A673 (cell line): Measurements from ENCODE around the gene ZIM2. TPM values are rescaled to one million over a fixed set of nuclear protein-coding genes. Genes with fewer than 3 reads are reported as not detected.

ENCODE experiments used
- BruUV-seq: library from RNA; stranded (reverse); fragments of 400-500 nt; replicated peaks from 2 replicates; lab custom pipeline; 2021; lab: Mats Ljungman, UMichigan
- CTCF ChIA-PET: fragments of 300-600 bp; sonication (Branson Sonifier 250); formaldehyde crosslinking; loops from one replicate; lab custom pipeline; 2022; ENCODE audit warnings: antibody characterized with exemption; lab: Charles Lee
- POLR2A ChIA-PET: fragments of 300-600 bp; sonication (Branson Sonifier 250); formaldehyde crosslinking; loops from one replicate; lab custom pipeline; 2022; ENCODE audit warnings: antibody characterized with exemption; ENCODE audit not compliant: low non-redundant PET; lab: Charles Lee
- DNase-seq: peaks from one replicate; pipeline ENCODE4 v3.0.0-alpha.2; 2015; ENCODE audit warnings: low spot score
- H3K27ac ChIP-seq: fragments of 200-600 bp; sonication (generic); 2 replicates; pipeline ENCODE4 v1.5.1; 2016; ENCODE audit warnings: mixed run types, low read depth, mild to moderate bottlenecking, mixed read lengths, antibody characterized with exemption, low read length; ENCODE audit not compliant: poor library complexity, severe bottlenecking
- H3K27me3 ChIP-seq: fragments of 200-600 bp; sonication (generic); replicated peaks from 2 replicates; pipeline ENCODE4 v1.6.1; 2017; ENCODE audit warnings: mixed run types, low read depth, mild to moderate bottlenecking, mixed read lengths, antibody characterized with exemption, low read length; ENCODE audit not compliant: insufficient read depth, poor library complexity
- H3K36me3 ChIP-seq: fragments of 200-600 bp; sonication (generic); 2 replicates; pipeline ENCODE4 v1.6.1; 2016; ENCODE audit warnings: mixed run types, mild to moderate bottlenecking, mixed read lengths, antibody characterized with exemption, low read length; ENCODE audit not compliant: insufficient read depth, poor library complexity, severe bottlenecking
- H3K4me1 ChIP-seq: fragments of 200-600 bp; sonication (generic); 2 replicates; pipeline ENCODE4 v1.6.1; 2017; ENCODE audit warnings: mixed run types, mild to moderate bottlenecking, mixed read lengths, antibody characterized with exemption, low read length; ENCODE audit not compliant: insufficient read depth, poor library complexity, severe bottlenecking
- H3K4me3 ChIP-seq: fragments of 200-600 bp; sonication (generic); 2 replicates; pipeline ENCODE4 v1.5.1; 2016; ENCODE audit warnings: low read depth, mixed run types, mild to moderate bottlenecking, mixed read lengths, low read length; ENCODE audit not compliant: poor library complexity, severe bottlenecking
- H3K9me3 ChIP-seq: fragments of 200-600 bp; sonication (generic); 2 replicates; pipeline ENCODE4 v1.6.1; 2016; ENCODE audit warnings: mixed run types, low read depth, mild to moderate bottlenecking, mixed read lengths, antibody characterized with exemption, low read length; ENCODE audit not compliant: poor library complexity, severe bottlenecking
- EZH2 ChIP-seq: fragments of 200-600 bp; sonication (generic); IDR thresholded peaks from 2 replicates; pipeline ENCODE4 v1.6.1; 2017; ENCODE audit warnings: borderline replicate concordance, low read depth, mild to moderate bottlenecking, mixed read lengths, antibody characterized with exemption, low read length; ENCODE audit not compliant: poor library complexity, severe bottlenecking
- intact Hi-C: fragments of 100-400 bp; cut with micrococcal nuclease; formaldehyde crosslinking; loops from one replicate; pipeline ENCODE4 v1.10.0; 2022; ENCODE audit not compliant: unreplicated experiment
- total RNA-seq: library from RNA; stranded (reverse); gene quantifications from 2 replicates; pipeline ENCODE4 v1.2.3, GENCODE V29; 2021
- TF ChIP-seq, protein P1 (sequence below): fragments of 300-800, 200-600 bp; sonication (generic); conservative IDR thresholded peaks from 2 replicates; pipeline ENCODE4 v1.5.1; 2017; ENCODE audit warnings: low read depth, mild to moderate bottlenecking, antibody characterized with exemption, low read length, moderate library complexity, mixed read lengths

ZIM2 gene
- total RNA-seq, 1 experiment from 2014 or later: 4.6 TPM

DNA sequence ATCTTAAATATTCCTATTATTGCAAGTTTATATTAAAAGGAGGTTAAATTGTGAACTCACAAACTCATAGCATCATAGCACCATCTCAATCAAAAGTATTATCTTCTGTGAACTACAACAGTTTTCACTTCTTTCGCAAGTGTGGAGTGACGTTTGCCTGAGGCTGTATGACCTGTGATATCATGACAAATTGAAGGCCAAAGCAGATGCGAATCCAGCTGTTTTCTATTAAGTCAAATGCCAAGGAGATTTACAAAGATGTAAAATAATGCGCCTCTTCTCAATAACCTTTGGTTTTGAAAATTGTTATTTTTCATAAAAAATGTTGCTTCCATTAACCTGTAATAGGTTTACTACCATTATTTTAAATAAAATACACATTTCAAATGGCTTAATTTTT lies 7.6 kb upstream of the ZIM2 start:
- Histone ChIP-seq H3K27ac (no peak overlapping the region), H3K4me3 (no peak overlapping the region), H3K9me3 (peaks cover 11% of the 10 kb centered on the region), H3K27me3 (no peaks in the 10 kb centered on the region), H3K4me1 (peaks cover 3% of the 10 kb centered on the region), H3K36me3 (no peaks in the 10 kb centered on the region)
- TF ChIP-seq, protein P1, sequence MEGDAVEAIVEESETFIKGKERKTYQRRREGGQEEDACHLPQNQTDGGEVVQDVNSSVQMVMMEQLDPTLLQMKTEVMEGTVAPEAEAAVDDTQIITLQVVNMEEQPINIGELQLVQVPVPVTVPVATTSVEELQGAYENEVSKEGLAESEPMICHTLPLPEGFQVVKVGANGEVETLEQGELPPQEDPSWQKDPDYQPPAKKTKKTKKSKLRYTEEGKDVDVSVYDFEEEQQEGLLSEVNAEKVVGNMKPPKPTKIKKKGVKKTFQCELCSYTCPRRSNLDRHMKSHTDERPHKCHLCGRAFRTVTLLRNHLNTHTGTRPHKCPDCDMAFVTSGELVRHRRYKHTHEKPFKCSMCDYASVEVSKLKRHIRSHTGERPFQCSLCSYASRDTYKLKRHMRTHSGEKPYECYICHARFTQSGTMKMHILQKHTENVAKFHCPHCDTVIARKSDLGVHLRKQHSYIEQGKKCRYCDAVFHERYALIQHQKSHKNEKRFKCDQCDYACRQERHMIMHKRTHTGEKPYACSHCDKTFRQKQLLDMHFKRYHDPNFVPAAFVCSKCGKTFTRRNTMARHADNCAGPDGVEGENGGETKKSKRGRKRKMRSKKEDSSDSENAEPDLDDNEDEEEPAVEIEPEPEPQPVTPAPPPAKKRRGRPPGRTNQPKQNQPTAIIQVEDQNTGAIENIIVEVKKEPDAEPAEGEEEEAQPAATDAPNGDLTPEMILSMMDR: no peak
- no peak for TF ChIP-seq EZH2
- BruUV-seq: no TSS peak
- CTCF ChIA-PET: no interaction called here
- POLR2A ChIA-PET: no interaction called here
- intact Hi-C loops: no loop called here
- no peak for DNase-seq

- no TSS peak for BruUV-seq
- TF ChIP-seq EZH2: no peak
- TF ChIP-seq, protein P1: no peak
- H3K27ac ChIP-seq: peak overlapping the region; percentile 95
- intact Hi-C loops: no loop called here
- no peaks in the 10 kb centered on the region for H3K9me3 ChIP-seq
- no peaks in the 10 kb centered on the region for H3K4me1 ChIP-seq
- POLR2A ChIA-PET: no interaction called here
- CTCF ChIA-PET: no interaction called here
- H3K4me3 ChIP-seq: peak overlapping the region; percentile 77
- H3K36me3 ChIP-seq: no peaks in the 10 kb centered on the region
- peak; percentile 26 for DNase-seq
- H3K27me3 ChIP-seq: no peaks in the 10 kb centered on the region
These were observed 1.9 kb upstream of the ZIM2 start for GRCh38 chr19:56842412-56842811.

GRCh38 chr19:56841193-56841543 lies 642 bp upstream of the ZIM2 start:
- TF ChIP-seq, protein P1: no peak
- TF ChIP-seq EZH2: no peak
- CTCF ChIA-PET: no interaction called here
- peak overlapping the region; percentile 77 for H3K4me3 ChIP-seq
- intact Hi-C loops: no loop called here
- H3K4me1 ChIP-seq: peaks cover 3% of the 10 kb centered on the region
- peak overlapping the region; percentile 95 for H3K27ac ChIP-seq
- H3K27me3 ChIP-seq: no peaks in the 10 kb centered on the region
- H3K36me3 ChIP-seq: peaks cover 4% of the 10 kb centered on the region
- H3K9me3 ChIP-seq: no peaks in the 10 kb centered on the region
- POLR2A ChIA-PET: no interaction called here
- BruUV-seq: TSS peak; percentile 79
- DNase-seq: peak; percentile 45
